KG1 (cell line): ENCODE measurements around the gene CEP78.
A peak's percentile ranks its signal among the peaks of the same experiment; 100 is the strongest.
"Not testable (repeated sequence)": the region's sequence is repeated elsewhere in the genome, so short reads cannot be mapped to it uniquely, and the experiment has no call there.

ENCODE experiments used
- DNase-seq: peaks from one replicate; lab custom pipeline; 2025; lab: John Stamatoyannopoulos, UW

Gene CEP78

DNA sequence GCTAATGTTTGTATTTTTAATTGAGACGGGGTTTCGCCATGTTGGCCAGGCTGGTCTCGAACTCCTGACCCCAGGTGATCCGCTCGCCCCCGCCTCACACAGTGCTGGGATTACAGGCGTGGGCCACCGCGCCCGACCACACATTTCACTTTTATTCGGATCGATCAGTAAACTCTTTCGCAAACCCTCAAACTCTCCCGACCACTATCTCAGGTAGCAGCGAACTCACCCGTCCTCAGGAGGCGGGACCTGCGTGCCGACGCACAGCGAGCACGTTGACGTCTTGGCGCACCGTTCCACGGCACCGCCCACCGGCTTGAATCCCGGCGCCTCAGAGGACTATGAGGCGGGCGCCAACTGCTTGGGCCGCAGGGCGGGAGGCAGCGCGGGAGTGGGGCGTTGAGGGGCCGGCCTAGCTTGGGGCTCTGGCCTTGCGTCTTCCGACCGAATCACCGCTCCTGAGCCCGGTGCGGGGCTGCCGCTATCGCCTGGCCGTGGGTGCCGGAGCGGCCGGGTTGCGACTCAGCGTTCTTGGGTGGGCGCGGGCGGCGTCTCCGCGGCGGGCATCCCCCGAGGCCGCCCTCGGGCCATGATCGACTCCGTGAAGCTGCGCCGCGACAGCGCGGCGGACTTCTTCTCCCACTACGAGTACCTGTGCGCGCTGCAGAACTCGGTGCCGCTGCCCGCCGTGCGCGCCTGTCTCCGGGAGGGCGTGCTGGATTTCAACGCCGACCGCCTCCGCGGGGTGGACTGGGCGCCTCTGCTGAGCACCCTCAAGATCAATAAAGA is at the start of gene CEP78:
CEP78 (plus strand) TSS at position 314 of the 789 bp plus-strand sequence; CDS start at position 590, 276 bp downstream.
- DNase-seq = peak; percentile 92

DNA sequence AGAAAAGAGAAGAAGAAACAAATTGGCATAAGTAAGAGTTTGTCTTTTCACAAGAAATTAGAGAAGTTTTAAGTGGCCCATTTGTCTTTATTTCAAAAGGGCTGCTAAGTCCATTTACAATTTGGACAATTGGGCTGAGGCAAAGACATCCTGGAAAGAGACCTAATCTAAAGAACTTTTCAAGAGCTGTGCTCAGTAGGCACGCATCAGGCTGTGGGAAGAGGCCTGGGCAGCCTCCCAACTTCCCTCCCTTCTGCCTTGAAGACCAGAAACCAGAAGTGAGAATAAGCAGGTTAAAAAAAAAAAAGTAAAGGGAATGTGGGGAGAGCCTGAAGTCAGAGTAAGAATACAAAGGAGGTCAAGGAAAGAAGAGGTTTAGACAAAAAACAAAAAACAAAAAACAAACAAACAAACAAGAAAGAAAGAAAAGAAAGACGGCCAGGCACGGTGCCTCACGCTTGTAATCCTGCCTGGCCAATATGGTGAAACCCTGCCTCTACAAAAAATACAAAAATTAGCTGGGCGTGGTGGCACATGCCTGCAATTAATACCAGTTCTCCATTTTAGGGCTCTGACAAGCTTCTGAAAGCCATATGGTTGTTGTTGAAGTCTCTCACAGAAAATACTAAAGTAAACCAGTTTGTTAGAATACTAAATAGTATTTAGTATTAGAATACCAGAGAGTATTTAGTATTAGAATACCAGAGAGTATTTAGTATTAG is 48.0 kb upstream of the CEP78 start:
- no peak for DNase-seq

GRCh38 chr9:78188594-78188993 is 47.3 kb upstream of the CEP78 start:
- DNase-seq = no peak

- no peak for DNase-seq
These were observed 46.9 kb upstream of the CEP78 start for GRCh38 chr9:78189001-78189400.

GRCh38 chr9:78189461-78189860 is 46.4 kb upstream of the CEP78 start:
- DNase-seq = no peak

DNA sequence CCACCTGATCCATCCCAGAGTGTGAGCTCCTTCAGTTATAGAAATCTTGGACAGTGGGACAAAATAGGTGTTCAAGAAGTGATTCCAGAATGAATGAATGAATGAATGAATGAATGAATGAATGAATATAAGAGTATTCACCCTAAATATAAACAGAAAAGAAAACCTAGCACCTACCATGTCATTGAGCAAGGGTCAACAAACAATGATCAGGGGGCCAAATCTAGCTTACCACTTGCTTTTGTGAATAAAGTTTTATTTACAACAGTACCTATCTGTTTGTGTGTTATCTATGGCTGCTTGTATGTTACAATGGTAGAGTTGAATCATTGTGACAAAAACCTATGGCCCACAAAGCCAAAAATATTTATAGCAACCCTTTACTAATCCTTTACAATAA is 43.9 kb upstream of the CEP78 start:
- no peak for DNase-seq

DNA sequence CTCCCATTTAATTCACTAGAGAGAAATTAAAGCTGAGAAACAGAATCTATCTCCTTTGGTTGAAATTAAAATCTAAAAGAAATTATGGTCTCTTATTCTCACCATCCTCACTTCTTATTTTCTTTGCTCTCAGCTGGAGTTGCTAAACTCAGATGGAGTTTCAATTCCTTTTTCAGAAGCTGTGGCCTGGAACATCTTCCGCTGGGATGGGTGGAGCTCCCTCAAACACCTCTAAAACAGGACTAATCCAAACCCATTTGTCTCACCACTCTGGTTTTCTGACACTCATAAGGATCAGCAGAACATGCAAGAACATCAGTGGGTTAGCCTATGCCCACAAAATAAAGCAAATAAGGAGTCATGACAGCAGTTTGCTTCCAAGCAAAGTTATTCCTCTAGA is 39.6 kb upstream of the CEP78 start:
- DNase-seq = no peak

- DNase-seq = not testable (repeated sequence)
These were observed 34.6 kb upstream of the CEP78 start for GRCh38 chr9:78201158-78201777.

DNA sequence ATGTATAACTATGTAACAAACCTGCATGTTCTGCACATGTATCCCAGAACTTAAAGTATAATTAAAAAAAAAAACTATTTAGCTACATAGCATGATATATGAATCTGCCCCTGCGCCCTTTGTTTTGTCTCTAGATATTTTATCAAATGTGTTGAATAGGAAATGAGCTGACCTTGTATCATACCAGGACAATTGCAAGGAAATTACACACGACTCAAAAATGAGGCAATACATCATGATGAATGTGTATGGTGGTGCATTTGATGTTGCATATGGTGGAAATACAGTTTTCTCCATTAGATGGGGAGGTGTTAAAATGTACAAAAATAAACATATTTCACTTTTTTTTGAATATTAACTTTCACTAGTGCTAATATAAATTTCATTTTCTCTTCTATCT is 28.6 kb upstream of the CEP78 start:
- no peak for DNase-seq

DNA sequence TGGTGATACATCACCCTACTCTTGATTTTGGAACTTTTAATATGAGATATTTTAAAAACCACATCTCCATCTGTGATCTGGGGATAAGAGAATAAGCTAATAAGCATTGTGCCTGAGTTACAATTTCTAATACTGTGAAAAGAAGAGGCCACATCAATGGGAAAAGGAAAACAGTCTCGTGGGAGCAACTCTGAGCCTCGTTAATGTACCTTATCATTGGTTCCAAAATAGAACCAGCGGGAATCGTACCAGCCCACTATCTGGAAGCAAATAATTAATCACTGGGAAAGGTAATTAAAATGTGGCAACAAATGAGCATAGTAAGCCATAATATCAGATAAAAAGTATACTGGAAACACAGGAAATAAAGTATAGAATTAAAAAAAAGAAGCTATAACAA is 28.0 kb upstream of the CEP78 start:
- DNase-seq = no peak

GRCh38 chr9:78209127-78209526 is 26.7 kb upstream of the CEP78 start:
- no peak for DNase-seq

- DNase-seq = no peak
These were observed 25.0 kb upstream of the CEP78 start for GRCh38 chr9:78210841-78211301.

- DNase-seq = no peak
These were observed 23.0 kb upstream of the CEP78 start for GRCh38 chr9:78212868-78213267.

GRCh38 chr9:78213712-78214111 is 22.2 kb upstream of the CEP78 start:
- DNase-seq = peak; percentile 33

DNA sequence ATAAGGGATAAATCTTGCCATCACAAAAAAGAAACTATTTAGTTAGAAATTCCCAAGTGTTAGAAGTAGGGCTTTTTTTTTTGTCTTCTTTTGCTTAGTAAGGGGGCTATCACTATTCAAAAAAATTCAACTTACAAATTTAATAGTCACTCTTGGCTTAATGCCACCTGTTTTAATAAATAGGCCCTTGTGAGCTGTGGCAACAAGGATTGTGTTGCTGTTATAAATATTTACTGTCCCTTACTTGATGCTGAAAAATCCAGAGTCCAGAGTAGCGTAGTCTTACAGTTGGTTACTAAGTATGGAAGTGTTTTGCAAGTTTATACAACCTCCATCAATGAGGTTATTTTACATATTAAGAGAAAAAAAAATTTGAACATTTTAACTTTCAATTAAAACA is 21.4 kb upstream of the CEP78 start:
- DNase-seq = no peak

- DNase-seq = no peak
These were observed 20.2 kb upstream of the CEP78 start for GRCh38 chr9:78215706-78216105.

DNA sequence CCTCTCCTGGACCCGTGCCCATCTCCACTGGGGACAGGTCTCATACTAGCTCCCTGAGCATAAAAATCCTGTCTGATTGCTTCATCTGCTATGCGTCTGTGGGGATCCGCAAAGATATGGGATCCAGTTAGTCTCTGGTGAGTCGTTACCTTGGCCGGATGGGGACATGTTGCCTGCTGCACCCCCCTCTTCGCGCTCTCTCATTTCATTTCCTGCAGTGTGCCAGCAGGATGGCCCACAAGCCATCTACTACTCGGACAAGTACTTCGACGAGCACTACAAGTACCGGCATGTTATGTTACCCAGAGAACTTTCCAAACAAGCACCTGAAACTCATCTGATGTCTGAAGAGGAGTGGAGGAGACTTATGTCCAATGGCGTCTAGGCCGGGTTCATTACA is 17.0 kb upstream of the CEP78 start:
- no peak for DNase-seq

GRCh38 chr9:78221425-78221824 is 14.4 kb upstream of the CEP78 start:
- no peak for DNase-seq

DNA sequence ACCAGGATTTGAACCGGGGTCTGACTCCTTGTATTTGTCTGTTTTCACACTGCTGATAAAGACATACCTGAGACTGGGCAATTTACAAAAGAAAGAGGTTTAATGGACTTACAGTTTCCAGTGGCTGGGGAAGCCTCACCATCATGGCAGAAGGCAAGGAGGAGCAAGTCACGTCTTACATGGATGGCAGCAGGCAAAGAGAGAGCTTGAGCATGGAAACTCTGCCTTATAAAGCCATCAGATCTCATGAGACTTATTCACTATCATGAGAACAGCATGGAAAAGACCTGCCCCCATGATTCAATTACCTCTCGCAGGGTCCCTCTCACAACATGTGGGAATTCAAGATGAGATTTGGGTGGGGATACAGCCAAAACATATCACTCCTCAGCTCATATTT is 14.0 kb upstream of the CEP78 start:
- DNase-seq = not testable (repeated sequence)

DNA sequence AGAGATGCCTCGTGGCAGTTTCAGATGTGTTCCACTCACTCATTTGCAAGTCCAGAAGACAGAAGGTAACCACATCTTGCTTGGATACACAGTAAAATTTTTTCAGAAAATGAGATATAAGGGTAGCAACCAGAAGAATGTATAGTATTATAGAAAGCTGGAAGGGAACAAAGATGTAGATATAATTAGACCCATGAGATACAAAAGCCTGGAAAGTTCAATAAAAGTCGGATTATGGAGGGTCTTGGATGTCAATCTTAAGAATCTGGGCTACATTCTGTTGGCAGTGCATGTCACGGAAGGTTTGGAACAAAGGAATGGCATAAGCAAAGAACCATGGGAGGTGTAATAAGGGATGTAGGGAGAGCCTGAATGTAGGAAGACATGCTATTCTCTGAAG is 5.1 kb upstream of the CEP78 start:
- DNase-seq = no peak

GRCh38 chr9:78232471-78232870 is 3.4 kb upstream of the CEP78 start:
- DNase-seq = not testable (repeated sequence)

DNA sequence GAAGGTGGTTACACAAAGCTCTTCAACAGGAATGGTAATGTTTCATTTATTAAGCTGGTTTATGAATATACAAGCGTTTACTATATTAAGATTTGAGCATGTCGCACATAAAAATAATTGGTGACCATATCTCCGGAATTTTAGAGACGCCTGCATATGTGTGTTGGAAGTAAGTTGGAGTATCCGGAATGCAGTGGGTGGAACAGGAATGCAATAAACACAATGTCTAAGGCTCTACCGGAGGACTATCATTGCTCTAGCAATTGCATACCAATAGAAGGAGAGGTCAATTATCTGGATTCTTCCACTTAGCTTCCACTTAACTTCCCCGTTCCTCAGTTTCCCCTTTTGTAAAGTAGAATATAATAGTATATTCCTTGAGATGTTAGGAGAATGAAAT is 1.1 kb upstream of the CEP78 start:
- no peak for DNase-seq

DNA sequence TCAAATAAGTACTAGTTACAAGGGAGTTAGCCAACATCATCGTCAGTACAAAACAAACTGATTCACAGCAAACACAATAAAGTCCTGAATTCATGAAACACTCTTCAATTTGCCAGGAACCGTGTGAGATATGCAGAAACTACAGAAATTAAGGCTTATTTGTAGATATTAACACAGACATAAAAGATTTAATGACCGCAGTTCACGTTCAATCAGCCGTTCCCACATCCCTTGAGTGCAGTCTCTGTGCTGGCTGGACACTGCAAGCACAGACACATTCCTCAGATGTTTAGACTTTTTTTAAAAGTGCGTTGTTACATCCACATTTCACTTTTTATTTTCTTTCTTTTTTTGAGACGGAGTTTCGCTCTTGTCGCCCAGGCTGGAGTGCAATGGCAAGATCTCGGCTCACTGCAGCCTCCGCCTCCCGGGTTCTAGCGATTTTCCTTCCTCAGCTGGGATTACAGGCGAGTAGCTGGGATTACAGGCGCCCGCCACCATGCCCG is 566 bp upstream of the CEP78 start:
- no peak for DNase-seq
